ENCODE results near the gene MTG2. TPM values are rescaled to one million over a fixed set of nuclear protein-coding genes. Genes with fewer than 3 reads are reported as not detected.

The MTG2 gene
- total and polyA plus RNA-seq, 2 of the 8 experiments (the other 6 are each of a cell fraction or from before 2014, with no cell fraction given), result 14.4 to 22.8 TPM

GRCh38 chr20:62164879-62165761 is 17.7 kb upstream of the MTG2 start:
- no peak overlapping the region for H2BK120ac ChIP-seq (replicated peaks; ENCODE audit: low read depth, low read length)
- POLR2A ChIA-PET (ENCODE audit: partially characterized antibody), result interaction anchor here (0.9 to 1.6 kb wide), 2 partner anchors 9 to 15 kb away, joined by 5 to 7 read pairs; no protein-coding TSS in a partner anchor
- no peak overlapping the region for H2BK20ac ChIP-seq (ENCODE audit: low read length)
- CTCF ChIA-PET (ENCODE audit: partially characterized antibody), result interaction anchor here (0.9 to 2.1 kb wide), 4 partner anchors 8 to 29 kb away, joined by 3 to 6 read pairs (median 4); no protein-coding TSS in a partner anchor
- H2BK15ac ChIP-seq (ENCODE audit: low read length), result no peak overlapping the region
- H4K91ac ChIP-seq (replicated peaks; ENCODE audit: insufficient read length, low read length), result no peak overlapping the region
- H3K9ac ChIP-seq (replicated peaks in 1 of 4; ENCODE audit: extremely low read depth in 1 of 4, low read depth in 3 of 4, low read length in 3 of 4), result no peak overlapping the region
- H3K79me2 ChIP-seq (ENCODE audit: control insufficient read depth in 1 of 2, insufficient read depth in 2 of 2, low read length in 2 of 2), result no peaks in the 10 kb centered on the region
- H3K9me3 ChIP-seq (ENCODE audit: insufficient read depth in 2 of 2, low read depth in 1 of 2, low read length in 1 of 2), result no peaks in the 10 kb centered on the region
- no peak overlapping the region for H3K14ac ChIP-seq (ENCODE audit: insufficient read length)
- no peak overlapping the region for H3K4me3 ChIP-seq (ENCODE audit: extremely low read depth in 1 of 4, insufficient read depth in 2 of 4, low read depth in 3 of 4, low read length in 4 of 4)
- H2BK5ac ChIP-seq (ENCODE audit: low read depth, low read length), result no peak overlapping the region; the same call in 1 of the 2 replicates
- H4K5ac ChIP-seq (ENCODE audit: insufficient read length, low read depth, low read length), result no peak overlapping the region
- no peak overlapping the region for H3K4me2 ChIP-seq (ENCODE audit: insufficient read depth in 1 of 2, low read depth in 2 of 2, low read length in 2 of 2)
- no peaks in the 10 kb centered on the region for H3K23me2 ChIP-seq (ENCODE audit: low read depth, low read length)
- no peak overlapping the region for H3K18ac ChIP-seq (ENCODE audit: extremely low read depth, low read length)
- no peaks in the 10 kb centered on the region for H3K4me1 ChIP-seq (replicated peaks in 1 of 4; ENCODE audit: control insufficient read depth in 3 of 4, insufficient read depth in 4 of 4, low read length in 3 of 4)
- no peak for DNase-seq (ENCODE audit: low read depth in 1 of 2, low spot score in 2 of 2)
- H3K27me3 ChIP-seq (replicated peaks in 1 of 4; ENCODE audit: control insufficient read depth in 3 of 4, extremely low read depth in 1 of 4, insufficient read depth in 3 of 4, low read length in 3 of 4), result no peaks in the 10 kb centered on the region
- H3K4ac ChIP-seq (replicated peaks; ENCODE audit: insufficient read length, low read depth, low read length), result no peak overlapping the region
- H3K23ac ChIP-seq (ENCODE audit: insufficient read length), result no peak overlapping the region
- no peaks in the 10 kb centered on the region for H3K79me1 ChIP-seq (ENCODE audit: low read depth, low read length)
- no peak overlapping the region for H3K27ac ChIP-seq (ENCODE audit: low read depth, low read length)
- H4K20me1 ChIP-seq (replicated peaks in 1 of 2; ENCODE audit: control insufficient read depth in 1 of 2, insufficient read depth in 2 of 2, low read length in 2 of 2), result peaks cover 4 to 27% of the 10 kb centered on the region in 2 experiments
- no peak overlapping the region for H2BK12ac ChIP-seq (ENCODE audit: low read depth, low read length)
- no peak overlapping the region for H3K56ac ChIP-seq (replicated peaks; ENCODE audit: insufficient read length, low read depth, low read length)
- 95% methylated on average over 41 of the region's 41 CpGs; no CpG with 5 or more reads in 1 of the 2 experiments for WGBS, 2 experiments (ENCODE audit: extremely low coverage in 1 of 2, insufficient coverage in 1 of 2, insufficient read length in 1 of 2, insufficient replicate concordance in 2 of 2, low coverage in 1 of 2, low lambda C conversion rate in 2 of 2, missing lambda C conversion rate in 1 of 2)
- peaks cover 11 to 55% (median 32%) of the 10 kb centered on the region in 4 experiments for H3K36me3 ChIP-seq (ENCODE audit: control insufficient read depth in 2 of 4, insufficient read depth in 4 of 4, low read length in 3 of 4)
- H2AFZ ChIP-seq (ENCODE audit: low read length), result no peak overlapping the region
- H2AK5ac ChIP-seq (ENCODE audit: low read depth, low read length), result no peak overlapping the region
- H4K8ac ChIP-seq (ENCODE audit: extremely low read depth, insufficient read depth, low read length), result peak overlapping the region; percentile 62; the same call in 1 of the 2 replicates
- no peak for FAIRE-seq
- no peak for TF ChIP-seq SAP30 (IDR thresholded peaks at IDR 0.05; ENCODE audit: insufficient read depth, insufficient replicate concordance, low read length)
- no peak for TF ChIP-seq EZH2 (IDR thresholded peaks at IDR 0.05; ENCODE audit: low read depth, low read length, severe bottlenecking)
- no peak for TF ChIP-seq ASH2L (IDR thresholded peaks at IDR 0.05; ENCODE audit: low read length)
- no peak for TF ChIP-seq HDAC6 (IDR thresholded peaks at IDR 0.05; ENCODE audit: low read depth, low read length)
- TF ChIP-seq JUN (IDR thresholded peaks at IDR 0.05; ENCODE audit: low read depth, low read length), result no peak
- TF ChIP-seq RBBP5 (IDR thresholded peaks at IDR 0.05; ENCODE audit: borderline replicate concordance, low read depth, low read length), result no peak
- TF ChIP-seq RNF2 (IDR thresholded peaks at IDR 0.05; ENCODE audit: borderline replicate concordance, low read depth, low read length, missing control alignments, poor library complexity, severe bottlenecking), result no peak
- no peak for TF ChIP-seq USF2 (IDR thresholded peaks at IDR 0.05; ENCODE audit: low read length)
- TF ChIP-seq CREB1 (IDR thresholded peaks at IDR 0.05), result no peak
- no peak for TF ChIP-seq TAF7 (optimal IDR thresholded peaks at IDR 0.05; ENCODE audit: borderline replicate concordance, low read depth, low read length)
